ENCODE results near the gene TUBB2A.
"Not testable (repeated sequence)": the region's sequence is repeated elsewhere in the genome, so short reads cannot be mapped to it uniquely, and the experiment has no call there.

Gene TUBB2A

DNA sequence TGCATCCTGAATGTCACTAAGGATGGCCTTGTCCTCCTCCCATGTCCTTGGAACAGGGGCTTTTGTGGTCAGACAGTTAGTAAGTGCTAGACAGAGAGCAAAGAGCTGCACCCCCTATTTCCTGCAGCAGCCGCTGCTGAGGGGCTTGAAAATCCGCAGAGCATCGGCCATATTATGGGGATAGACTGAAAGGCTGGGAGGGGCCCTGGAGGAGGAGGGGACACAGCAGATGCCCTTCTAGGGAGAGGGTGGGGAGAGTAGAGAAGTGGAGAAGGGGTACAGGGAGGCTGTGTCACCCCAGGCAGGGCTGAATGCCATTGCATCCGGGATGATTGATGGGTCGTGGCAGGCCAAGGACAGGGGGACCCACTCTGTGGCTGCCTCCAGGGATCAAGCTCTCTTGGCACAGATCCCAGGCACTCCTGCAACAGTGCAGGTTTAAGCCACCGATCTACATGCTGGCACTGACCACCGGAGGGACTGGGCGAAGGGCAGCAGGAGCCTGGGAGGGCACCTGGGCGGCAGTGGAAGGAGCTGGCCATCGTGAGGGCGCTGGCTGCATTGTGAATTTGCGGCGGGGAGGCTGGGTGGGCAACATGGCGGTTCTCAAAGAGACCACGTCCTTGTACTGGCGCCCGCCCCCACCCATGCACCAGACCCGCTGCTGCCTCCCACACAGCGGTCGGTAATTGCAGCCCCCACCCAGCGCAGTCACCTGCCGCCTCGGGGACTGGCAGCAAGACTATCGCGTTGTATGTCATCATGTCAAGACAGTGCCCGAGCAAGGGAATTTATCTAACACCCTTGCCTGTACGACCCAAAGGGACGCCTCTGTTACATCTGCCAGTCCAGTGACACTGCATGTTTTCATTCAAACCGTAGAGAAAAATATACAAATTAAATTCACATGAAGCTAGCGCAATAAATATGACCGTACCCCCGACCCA lies 887 bp downstream of the TUBB2A start:
- DNase-seq (ENCODE audit: extremely low read depth in 1 of 2, low read depth in 1 of 2) = not testable (repeated sequence)

- DNase-seq (ENCODE audit: extremely low read depth in 1 of 2, low read depth in 1 of 2) = not testable (repeated sequence)
Measured at GRCh38 chr6:3155416-3155815, 1.9 kb downstream of the TUBB2A start.

DNA sequence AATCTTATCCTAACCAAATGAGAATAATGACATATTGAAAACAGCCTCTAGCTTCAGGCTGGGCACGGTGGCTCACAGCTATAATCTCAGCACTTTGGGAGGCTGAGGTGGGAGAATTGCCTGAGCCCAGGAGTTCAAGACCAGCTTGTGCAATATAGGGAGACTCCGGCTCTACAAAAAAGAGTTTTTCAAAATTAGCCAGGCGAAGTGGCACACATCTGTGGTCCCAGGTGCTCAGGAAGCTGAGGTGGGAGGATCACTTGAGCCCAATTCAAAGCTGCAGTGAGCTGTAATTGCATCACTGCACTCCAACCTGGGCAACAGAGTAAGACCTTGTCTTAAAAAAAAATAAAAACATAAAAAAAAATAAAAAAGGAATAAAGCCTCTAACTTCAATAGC lies 4.7 kb downstream of the TUBB2A start:
- DNase-seq (ENCODE audit: extremely low read depth in 1 of 2, low read depth in 1 of 2) = no peak

DNA sequence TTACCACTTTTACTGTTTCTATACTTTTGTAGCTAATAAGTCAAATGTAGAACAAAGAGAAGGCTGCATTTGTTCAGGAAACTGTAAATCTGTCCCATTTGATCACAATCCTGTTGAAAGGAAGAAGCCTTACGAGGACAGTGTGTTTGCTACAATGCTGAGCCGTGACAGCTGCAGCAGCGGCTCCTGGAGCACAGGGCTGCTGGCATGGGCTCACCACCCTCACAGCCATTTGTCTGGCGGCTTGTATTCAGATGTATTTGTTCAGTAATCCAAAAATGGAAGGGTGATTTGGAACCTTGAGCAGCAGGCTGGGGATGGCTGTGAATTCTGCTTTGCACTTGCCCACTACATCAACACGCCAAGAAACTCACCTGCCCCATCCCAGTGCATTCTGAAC lies 5.7 kb downstream of the TUBB2A start:
- no peak for DNase-seq (ENCODE audit: extremely low read depth in 1 of 2, low read depth in 1 of 2)

GRCh38 chr6:3147914-3148757 lies 9.2 kb downstream of the TUBB2A start:
- no peak for DNase-seq (ENCODE audit: extremely low read depth in 1 of 2, low read depth in 1 of 2)

DNA sequence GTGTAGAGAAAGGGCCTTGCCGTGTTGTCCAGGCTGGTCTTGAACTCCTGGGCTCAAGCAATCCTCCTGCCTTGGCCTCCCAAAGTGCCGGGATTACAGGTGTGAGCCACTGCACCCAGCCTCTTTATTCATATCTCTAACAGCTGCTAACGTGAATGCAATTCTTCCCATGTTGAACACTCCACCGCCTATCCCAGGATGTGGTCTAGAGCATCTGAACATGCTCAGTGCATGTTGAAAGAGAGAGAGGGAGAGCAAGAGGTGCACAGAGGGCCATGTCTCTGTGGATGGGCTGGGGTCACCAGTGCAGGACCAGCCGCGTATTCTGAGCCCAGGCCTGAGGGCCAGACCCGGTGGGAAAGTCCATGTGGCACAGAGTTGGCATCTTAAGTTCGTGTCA lies 12.8 kb downstream of the TUBB2A start:
- DNase-seq (ENCODE audit: extremely low read depth in 1 of 2, low read depth in 1 of 2) = no peak

GRCh38 chr6:3143158-3143557 lies 14.2 kb downstream of the TUBB2A start:
- DNase-seq (ENCODE audit: extremely low read depth in 1 of 2, low read depth in 1 of 2) = no peak

DNA sequence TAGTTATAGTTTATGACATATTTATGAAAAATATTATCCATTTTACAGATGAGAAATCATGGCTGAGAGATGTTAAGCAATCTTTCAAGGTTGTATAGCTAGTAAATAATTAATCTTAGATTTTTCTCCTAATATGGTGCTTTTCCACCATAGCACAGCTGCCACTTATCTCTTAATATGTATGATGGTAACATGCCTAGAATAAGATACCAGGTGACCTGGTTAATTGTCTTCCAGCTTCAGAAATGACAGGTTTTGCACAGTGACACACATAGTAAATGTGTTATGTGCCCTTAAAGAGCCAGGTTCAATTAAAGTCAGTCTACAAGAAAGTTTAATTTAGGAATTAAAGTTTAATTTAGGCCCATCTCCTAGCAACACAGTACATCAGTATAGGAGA lies 14.8 kb downstream of the TUBB2A start:
- no peak for DNase-seq (ENCODE audit: extremely low read depth in 1 of 2, low read depth in 1 of 2)

DNA sequence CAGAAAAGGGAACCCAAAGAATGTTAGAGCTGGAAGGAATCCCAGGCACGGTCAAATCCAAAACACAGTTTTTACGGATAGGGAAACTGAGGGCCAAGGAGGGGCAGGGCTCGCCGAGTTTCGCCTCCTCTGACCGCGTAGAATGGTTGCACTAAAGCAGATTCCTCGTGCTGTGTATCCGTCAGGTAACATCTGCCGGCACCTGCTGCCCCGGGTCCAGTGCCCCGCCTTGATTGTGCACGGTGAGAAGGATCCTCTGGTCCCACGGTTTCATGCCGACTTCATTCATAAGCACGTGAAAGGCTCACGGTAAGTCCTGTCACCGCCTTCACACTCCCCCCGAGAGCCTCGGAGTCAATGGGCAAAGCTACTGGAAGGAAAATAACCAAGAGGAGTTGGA lies 17.1 kb downstream of the TUBB2A start:
- DNase-seq (ENCODE audit: extremely low read depth in 1 of 2, low read depth in 1 of 2) = no peak

GRCh38 chr6:3139090-3139903 lies 18.0 kb downstream of the TUBB2A start:
- no peak for DNase-seq (ENCODE audit: extremely low read depth in 1 of 2, low read depth in 1 of 2)

DNA sequence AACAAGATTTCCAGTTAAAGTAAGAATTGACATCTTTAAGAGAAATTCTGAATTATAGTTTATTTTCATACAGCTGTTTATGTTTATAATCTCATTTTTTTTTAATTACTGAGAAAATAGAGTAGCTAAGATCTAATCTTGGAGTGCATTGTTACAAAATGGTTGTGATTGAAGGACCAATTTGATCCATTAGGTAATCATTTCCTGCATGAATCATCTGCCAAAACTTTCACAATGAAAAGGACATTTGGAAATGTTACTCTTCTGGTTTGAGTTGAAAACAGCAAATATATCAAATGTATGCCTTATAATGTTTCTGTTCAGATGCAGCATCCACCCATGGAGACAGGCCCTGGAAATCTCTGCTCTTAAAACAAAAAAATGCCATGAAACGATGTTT lies 19.0 kb downstream of the TUBB2A start:
- no peak for DNase-seq (ENCODE audit: extremely low read depth in 1 of 2, low read depth in 1 of 2)

- DNase-seq (ENCODE audit: extremely low read depth in 1 of 2, low read depth in 1 of 2) = not testable (repeated sequence)
Measured at GRCh38 chr6:3137873-3138272, 19.5 kb downstream of the TUBB2A start.

GRCh38 chr6:3137057-3137777 lies 20.1 kb downstream of the TUBB2A start:
- DNase-seq (ENCODE audit: extremely low read depth in 1 of 2, low read depth in 1 of 2) = no peak

DNA sequence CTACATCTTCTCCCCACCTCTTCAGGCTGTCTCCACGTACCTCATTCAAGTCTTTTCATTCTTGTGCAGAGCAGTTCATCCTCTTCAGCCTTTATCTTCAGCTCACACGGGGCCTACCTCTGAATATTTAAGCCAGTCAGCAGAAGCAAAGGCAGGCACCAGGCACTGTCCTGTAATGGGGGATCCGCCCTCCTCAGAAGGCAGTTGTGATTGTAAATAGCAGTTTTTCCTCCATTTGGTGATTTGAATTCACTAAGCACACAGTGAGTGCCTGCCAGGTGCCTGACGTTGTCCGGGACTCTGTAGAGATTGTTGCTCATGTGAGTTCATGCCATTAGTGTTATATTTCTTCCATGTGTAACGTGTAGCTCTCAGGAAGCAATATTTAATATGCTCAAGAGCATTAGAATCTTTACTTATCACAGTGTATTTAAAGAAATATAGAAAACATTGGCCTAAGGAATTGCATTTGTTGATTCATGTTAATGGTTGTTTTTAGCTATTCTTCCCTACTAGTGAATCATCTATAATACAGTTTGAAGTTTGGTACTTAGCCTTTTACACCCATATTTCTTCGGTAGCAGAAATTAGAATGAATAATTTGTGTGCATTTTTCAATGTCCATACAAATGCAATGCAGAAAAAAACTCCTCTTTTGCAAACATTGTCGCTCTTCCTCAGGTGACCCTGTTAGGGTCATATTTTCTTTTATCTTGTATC lies 20.9 kb downstream of the TUBB2A start:
- no peak for DNase-seq (ENCODE audit: extremely low read depth in 1 of 2, low read depth in 1 of 2)

- DNase-seq (ENCODE audit: extremely low read depth in 1 of 2, low read depth in 1 of 2) = no peak
Measured at GRCh38 chr6:3135668-3136291, 21.6 kb downstream of the TUBB2A start.

- no peak for DNase-seq (ENCODE audit: extremely low read depth in 1 of 2, low read depth in 1 of 2)
Measured at GRCh38 chr6:3133515-3133914, 23.8 kb downstream of the TUBB2A start.

DNA sequence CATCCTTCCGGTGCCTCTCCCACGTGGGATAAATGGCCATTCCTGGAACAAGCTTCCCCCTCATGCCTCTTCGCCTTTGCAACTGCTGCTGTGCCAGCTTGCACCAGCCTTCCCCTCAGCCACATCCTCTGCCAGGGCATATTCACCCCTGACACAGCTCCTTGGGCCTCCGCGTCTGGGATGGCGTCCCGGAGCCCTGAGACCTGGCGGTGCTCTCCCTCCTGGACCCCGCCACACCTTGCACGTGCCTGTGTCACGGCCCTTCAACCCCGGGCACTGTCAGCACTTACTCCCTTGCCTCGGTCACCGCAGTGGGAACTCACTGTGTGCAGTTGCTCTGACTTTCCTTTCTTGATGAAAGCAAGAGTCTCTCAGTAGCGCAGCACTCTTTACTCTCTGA lies 25.6 kb downstream of the TUBB2A start:
- no peak for DNase-seq (ENCODE audit: extremely low read depth in 1 of 2, low read depth in 1 of 2)

DNA sequence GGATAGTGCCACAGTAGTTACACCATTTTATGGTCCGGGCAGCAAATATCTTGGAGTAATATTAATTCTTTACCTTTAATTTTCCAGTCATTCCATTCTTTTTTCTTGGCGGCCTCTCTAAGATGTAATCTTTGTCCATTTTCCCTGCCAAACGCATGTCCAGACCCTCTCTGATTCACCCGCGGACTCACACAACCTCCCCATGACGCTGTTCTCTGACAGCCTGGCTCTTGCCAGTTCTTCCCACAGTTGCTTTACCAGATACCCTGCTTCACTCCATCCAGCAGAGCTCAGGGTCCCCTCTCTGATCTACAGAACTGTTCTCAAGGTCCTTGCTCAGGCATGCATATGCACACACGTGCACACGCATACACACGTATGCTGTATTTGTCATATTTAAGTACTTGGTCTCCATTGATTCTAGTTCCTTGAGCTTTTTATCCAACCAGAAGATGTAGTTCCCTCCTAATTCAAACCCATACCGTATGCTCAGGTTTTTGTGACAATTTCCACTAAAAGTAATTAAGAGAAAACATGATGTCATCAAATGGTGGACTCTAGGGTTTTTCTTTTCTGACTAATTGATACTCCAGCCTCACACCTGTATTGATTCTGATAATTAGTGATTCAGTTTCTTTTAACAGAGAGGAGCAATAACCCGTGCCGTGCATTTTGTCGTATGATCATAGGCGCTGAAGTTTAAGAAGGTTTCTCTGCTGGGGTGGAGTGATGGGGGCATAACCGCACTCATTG lies 28.8 kb downstream of the TUBB2A start:
- no peak for DNase-seq (ENCODE audit: extremely low read depth in 1 of 2, low read depth in 1 of 2)

DNA sequence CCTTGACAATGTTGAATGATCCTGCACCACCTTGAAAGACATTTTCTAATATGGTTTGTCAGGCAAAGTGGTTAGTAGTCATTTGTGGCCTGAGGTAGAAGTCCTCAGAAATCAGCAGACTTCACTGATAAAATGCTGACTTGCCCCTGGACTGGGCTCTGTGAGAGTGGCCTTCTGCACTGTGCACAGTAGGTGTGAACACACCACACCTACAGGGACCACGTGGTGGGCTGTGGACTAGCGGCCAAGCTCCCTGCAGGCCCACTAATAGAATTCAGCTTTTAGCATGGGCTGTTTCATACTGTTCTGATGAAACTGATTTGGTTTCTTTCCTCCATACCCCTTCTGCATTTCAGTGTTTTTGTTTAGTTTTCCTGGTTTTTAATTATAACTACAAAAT lies 31.5 kb downstream of the TUBB2A start:
- no peak for DNase-seq (ENCODE audit: extremely low read depth in 1 of 2, low read depth in 1 of 2)

Measured in activated CD8-positive, alpha-beta memory T cell treated with anti-CD3 and anti-CD28 coated beads for 1 hour (primary cell).